ENCODE measurements around the gene PRKCD.

Gene PRKCD

DNA sequence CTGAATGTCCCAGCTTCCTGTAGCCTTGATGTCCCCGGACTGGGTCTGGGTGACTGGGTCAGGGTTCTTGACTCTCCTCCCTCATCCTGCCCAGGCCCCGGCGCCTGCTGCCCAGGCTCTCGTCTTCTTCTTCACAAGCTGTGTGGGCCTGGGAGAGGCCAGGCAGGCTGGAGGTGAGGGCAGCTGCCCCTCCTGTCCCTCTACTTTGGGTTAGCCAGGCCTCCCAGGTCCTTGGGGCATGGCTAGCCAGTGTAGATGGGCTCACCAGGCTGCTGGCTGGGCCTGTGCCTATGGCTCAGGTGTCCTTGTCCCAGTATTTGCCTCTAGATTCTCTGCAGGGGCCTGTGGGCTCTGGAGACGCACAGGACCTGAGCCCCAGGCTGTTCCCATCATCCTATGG, 63.0 kb downstream of the PRKCD start:
- H3K36me3 ChIP-seq (replicated peaks in 1 of 2; ENCODE audit: control insufficient read depth in 2 of 2, insufficient read depth in 2 of 2, low read length in 2 of 2): peaks cover 61 to 67% of the 10 kb centered on the region in 2 donors
- no peaks in the 10 kb centered on the region for H3K79me1 ChIP-seq (ENCODE audit: low read depth, low read length)

DNA sequence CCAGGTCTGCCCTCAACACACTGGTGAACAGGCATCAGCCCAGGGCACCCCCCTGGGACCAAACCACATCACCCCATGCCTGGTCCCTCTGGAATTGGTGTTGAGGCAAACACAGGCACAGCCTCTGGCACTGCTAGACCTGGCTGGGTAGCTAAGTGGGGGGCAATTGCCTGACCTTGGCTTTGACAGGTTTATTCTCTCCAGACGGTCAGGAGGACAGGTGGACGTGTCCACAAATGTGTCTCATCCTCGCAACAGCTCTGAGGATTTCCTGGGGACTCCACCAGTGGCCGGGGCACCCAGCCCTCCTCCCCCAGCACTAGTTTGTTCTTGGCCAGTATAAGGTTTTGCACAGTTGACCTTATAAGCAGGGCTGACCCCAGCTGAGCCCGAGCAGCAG, 63.5 kb downstream of the PRKCD start:
- H2BK15ac ChIP-seq (ENCODE audit: low read length): no peak overlapping the region
- no peak overlapping the region for H3K9ac ChIP-seq (ENCODE audit: low read depth, low read length, poor library complexity)
- H2BK5ac ChIP-seq (ENCODE audit: low read length): no peak overlapping the region
- H3K14ac ChIP-seq (ENCODE audit: low read length): no peak overlapping the region
- H3K27me3 ChIP-seq (ENCODE audit: control insufficient read depth in 3 of 3, insufficient read depth in 3 of 3, low read depth in 1 of 3, low read length in 3 of 3): no peaks in the 10 kb centered on the region
- H3K9me3 ChIP-seq (replicated peaks in 1 of 2; ENCODE audit: control insufficient read depth in 2 of 2, insufficient read depth in 1 of 2, low read depth in 1 of 2, low read length in 2 of 2): no peaks in the 10 kb centered on the region
- no peak overlapping the region for H4K91ac ChIP-seq (ENCODE audit: low read depth, low read length, poor library complexity)
- no peak overlapping the region for H3K27ac ChIP-seq (replicated peaks; ENCODE audit: low read length)
- no peak overlapping the region for H2BK12ac ChIP-seq (ENCODE audit: low read length)
- H2AFZ ChIP-seq (ENCODE audit: low read length): no peak overlapping the region
- H2BK120ac ChIP-seq (ENCODE audit: low read depth, low read length): no peak overlapping the region
- DNase-seq (ENCODE audit: low spot score): no peak
- H3K4me3 ChIP-seq (ENCODE audit: low read length in 2 of 2): no peak overlapping the region
- no peak overlapping the region for H4K8ac ChIP-seq (ENCODE audit: low read depth, low read length)
- H3K4me1 ChIP-seq (ENCODE audit: control insufficient read depth in 2 of 2, insufficient read depth in 1 of 2, low read depth in 1 of 2, low read length in 2 of 2): no peaks in the 10 kb centered on the region
- no peaks in the 10 kb centered on the region for H3K79me1 ChIP-seq (ENCODE audit: low read depth, low read length)
- H3K18ac ChIP-seq (ENCODE audit: low read length): no peak overlapping the region
- no peak overlapping the region for H2AK5ac ChIP-seq (ENCODE audit: low read depth, low read length)
- peaks cover 66 to 72% of the 10 kb centered on the region in 2 donors for H3K36me3 ChIP-seq (replicated peaks in 1 of 2; ENCODE audit: control insufficient read depth in 2 of 2, insufficient read depth in 2 of 2, low read length in 2 of 2)
- H3K4ac ChIP-seq (ENCODE audit: low read length): no peak overlapping the region
- H3K23ac ChIP-seq (ENCODE audit: low read depth, low read length, poor library complexity): no peak overlapping the region
- no peak overlapping the region for H3K4me2 ChIP-seq (ENCODE audit: insufficient read depth, low read length, poor library complexity, severe bottlenecking)
- no CpG with 5 or more reads among the region's 5 CpGs for WGBS, 2 donors (ENCODE audit: extremely low coverage in 2 of 2, insufficient read length in 2 of 2, insufficient replicate concordance in 1 of 2)

More for the DNA sequence above, 63.0 kb downstream of the PRKCD start:
- DNase-seq (ENCODE audit: low spot score): no peak
- H2BK5ac ChIP-seq (ENCODE audit: low read length): no peak overlapping the region
- no peak overlapping the region for H3K4me3 ChIP-seq (ENCODE audit: low read length in 2 of 2)
- H4K8ac ChIP-seq (ENCODE audit: low read depth, low read length): no peak overlapping the region
- H3K18ac ChIP-seq (ENCODE audit: low read length): no peak overlapping the region
- H3K4me2 ChIP-seq (ENCODE audit: insufficient read depth, low read length, poor library complexity, severe bottlenecking): no peak overlapping the region
- H3K14ac ChIP-seq (ENCODE audit: low read length): no peak overlapping the region
- H3K27me3 ChIP-seq (ENCODE audit: control insufficient read depth in 3 of 3, insufficient read depth in 3 of 3, low read depth in 1 of 3, low read length in 3 of 3): no peaks in the 10 kb centered on the region
- no peak overlapping the region for H2AFZ ChIP-seq (ENCODE audit: low read length)
- no peak overlapping the region for H2BK12ac ChIP-seq (ENCODE audit: low read length)
- no CpG with 5 or more reads among the region's 5 CpGs for WGBS, 2 donors (ENCODE audit: extremely low coverage in 2 of 2, insufficient read length in 2 of 2, insufficient replicate concordance in 1 of 2)
- no peak overlapping the region for H3K27ac ChIP-seq (replicated peaks; ENCODE audit: low read length)
- no peak overlapping the region for H2BK15ac ChIP-seq (ENCODE audit: low read length)
- H3K4ac ChIP-seq (ENCODE audit: low read length): no peak overlapping the region
- H3K9me3 ChIP-seq (replicated peaks in 1 of 2; ENCODE audit: control insufficient read depth in 2 of 2, insufficient read depth in 1 of 2, low read depth in 1 of 2, low read length in 2 of 2): no peaks in the 10 kb centered on the region
- H3K4me1 ChIP-seq (ENCODE audit: control insufficient read depth in 2 of 2, insufficient read depth in 1 of 2, low read depth in 1 of 2, low read length in 2 of 2): no peaks in the 10 kb centered on the region
- H2AK5ac ChIP-seq (ENCODE audit: low read depth, low read length): no peak overlapping the region
- H3K9ac ChIP-seq (ENCODE audit: low read depth, low read length, poor library complexity): no peak overlapping the region
- no peak overlapping the region for H2BK120ac ChIP-seq (ENCODE audit: low read depth, low read length)
- H4K91ac ChIP-seq (ENCODE audit: low read depth, low read length, poor library complexity): no peak overlapping the region
- H3K23ac ChIP-seq (ENCODE audit: low read depth, low read length, poor library complexity): no peak overlapping the region

DNA sequence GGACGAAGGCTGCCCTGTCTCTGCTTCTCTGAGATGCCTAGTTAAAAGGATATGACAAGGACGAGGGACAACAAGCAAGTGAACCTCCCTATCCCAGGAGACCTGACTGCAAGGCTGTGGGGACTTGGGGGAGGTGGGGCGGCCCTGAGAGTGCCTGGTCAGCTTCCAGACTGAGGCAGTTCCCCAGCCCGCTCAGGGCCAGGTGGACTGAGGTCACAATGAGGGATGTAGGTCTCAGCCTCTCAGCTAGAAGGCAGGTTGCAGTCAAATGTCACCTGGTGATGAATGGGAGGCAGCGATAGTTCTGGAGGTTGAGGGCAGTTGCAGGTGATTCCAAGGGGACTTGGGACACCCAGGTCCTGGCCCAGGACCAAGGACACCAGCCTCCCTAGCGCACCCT, 64.2 kb downstream of the PRKCD start:
- no CpG with 5 or more reads among the region's 6 CpGs for WGBS, 2 donors (ENCODE audit: extremely low coverage in 2 of 2, insufficient read length in 2 of 2, insufficient replicate concordance in 1 of 2)
- Histone ChIP-seq H4K91ac (ENCODE audit: low read depth, low read length, poor library complexity) (no peak overlapping the region), H3K14ac (ENCODE audit: low read length) (no peak overlapping the region), H4K8ac (ENCODE audit: low read depth, low read length) (no peak overlapping the region), H2AK5ac (ENCODE audit: low read depth, low read length) (no peak overlapping the region), H2BK12ac (ENCODE audit: low read length) (no peak overlapping the region), H3K27ac (replicated peaks; ENCODE audit: low read length) (no peak overlapping the region), H3K36me3 (replicated peaks in 1 of 2; ENCODE audit: control insufficient read depth in 2 of 2, insufficient read depth in 2 of 2, low read length in 2 of 2) (peaks cover 73 to 79% of the 10 kb centered on the region in 2 donors), H3K4ac (ENCODE audit: low read length) (no peak overlapping the region), H2BK120ac (ENCODE audit: low read depth, low read length) (no peak overlapping the region), H3K18ac (ENCODE audit: low read length) (no peak overlapping the region), H3K27me3 (ENCODE audit: control insufficient read depth in 3 of 3, insufficient read depth in 3 of 3, low read depth in 1 of 3, low read length in 3 of 3) (no peaks in the 10 kb centered on the region), H3K79me1 (ENCODE audit: low read depth, low read length) (no peaks in the 10 kb centered on the region), H3K4me3 (ENCODE audit: low read length in 2 of 2) (no peak overlapping the region), H2AFZ (ENCODE audit: low read length) (no peak overlapping the region), H2BK5ac (ENCODE audit: low read length) (no peak overlapping the region), H3K23ac (ENCODE audit: low read depth, low read length, poor library complexity) (no peak overlapping the region), H3K9me3 (replicated peaks in 1 of 2; ENCODE audit: control insufficient read depth in 2 of 2, insufficient read depth in 1 of 2, low read depth in 1 of 2, low read length in 2 of 2) (no peaks in the 10 kb centered on the region), H3K4me1 (ENCODE audit: control insufficient read depth in 2 of 2, insufficient read depth in 1 of 2, low read depth in 1 of 2, low read length in 2 of 2) (no peaks in the 10 kb centered on the region), H3K9ac (ENCODE audit: low read depth, low read length, poor library complexity) (no peak overlapping the region), H2BK15ac (ENCODE audit: low read length) (no peak overlapping the region), H3K4me2 (ENCODE audit: insufficient read depth, low read length, poor library complexity, severe bottlenecking) (no peak overlapping the region)
- DNase-seq (ENCODE audit: low spot score): no peak

DNA sequence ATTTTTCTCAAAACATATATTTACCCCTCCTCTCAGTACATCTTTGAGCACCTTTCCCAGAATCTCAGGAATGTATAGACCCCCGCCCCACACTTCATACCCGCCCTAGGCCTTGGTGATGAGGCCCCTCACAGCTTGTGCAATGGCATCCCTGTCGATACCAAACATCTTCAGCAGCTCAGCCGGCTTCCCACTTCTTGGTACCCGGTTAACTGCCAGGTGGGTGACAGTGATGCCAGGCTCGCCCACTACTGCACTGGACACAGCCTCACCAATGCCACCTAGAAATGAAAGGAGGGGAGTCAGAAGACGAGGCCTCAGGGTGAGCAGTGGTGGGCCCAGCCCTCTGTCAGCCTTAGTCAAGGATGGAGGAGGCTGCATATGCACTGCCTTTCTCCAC, 64.6 kb downstream of the PRKCD start:
- Histone ChIP-seq H3K79me1 (ENCODE audit: low read depth, low read length) (no peaks in the 10 kb centered on the region), H3K14ac (ENCODE audit: low read length) (no peak overlapping the region), H3K18ac (ENCODE audit: low read length) (no peak overlapping the region), H3K4me1 (ENCODE audit: control insufficient read depth in 2 of 2, insufficient read depth in 1 of 2, low read depth in 1 of 2, low read length in 2 of 2) (no peaks in the 10 kb centered on the region), H2BK120ac (ENCODE audit: low read depth, low read length) (no peak overlapping the region), H3K23ac (ENCODE audit: low read depth, low read length, poor library complexity) (no peak overlapping the region), H2BK12ac (ENCODE audit: low read length) (no peak overlapping the region), H3K36me3 (replicated peaks in 1 of 2; ENCODE audit: control insufficient read depth in 2 of 2, insufficient read depth in 2 of 2, low read length in 2 of 2) (peaks cover 77 to 83% of the 10 kb centered on the region in 2 donors), H3K9me3 (replicated peaks in 1 of 2; ENCODE audit: control insufficient read depth in 2 of 2, insufficient read depth in 1 of 2, low read depth in 1 of 2, low read length in 2 of 2) (no peaks in the 10 kb centered on the region), H3K4me2 (ENCODE audit: insufficient read depth, low read length, poor library complexity, severe bottlenecking) (no peak overlapping the region), H3K27ac (replicated peaks; ENCODE audit: low read length) (no peak overlapping the region), H3K27me3 (ENCODE audit: control insufficient read depth in 3 of 3, insufficient read depth in 3 of 3, low read depth in 1 of 3, low read length in 3 of 3) (no peaks in the 10 kb centered on the region), H2AK5ac (ENCODE audit: low read depth, low read length) (no peak overlapping the region), H2BK5ac (ENCODE audit: low read length) (no peak overlapping the region), H3K4me3 (ENCODE audit: low read length in 2 of 2) (no peak overlapping the region), H4K8ac (ENCODE audit: low read depth, low read length) (no peak overlapping the region), H3K9ac (ENCODE audit: low read depth, low read length, poor library complexity) (no peak overlapping the region), H3K4ac (ENCODE audit: low read length) (no peak overlapping the region), H2AFZ (ENCODE audit: low read length) (no peak overlapping the region), H2BK15ac (ENCODE audit: low read length) (no peak overlapping the region), H4K91ac (ENCODE audit: low read depth, low read length, poor library complexity) (no peak overlapping the region)
- no peak for DNase-seq (ENCODE audit: low spot score)
- no CpG with 5 or more reads among the region's 7 CpGs for WGBS, 2 donors (ENCODE audit: extremely low coverage in 2 of 2, insufficient read length in 2 of 2, insufficient replicate concordance in 1 of 2)
